Suprapubic skin (tissue), 4 donors: ENCODE results near the gene CNTROB.

Source experiments
- CTCF ChIP-seq, 2 donors: fragments of 200-600 bp in 1 of 2; fragments of 450-650 bp in 1 of 2; sonication (generic) in 1 of 2; IDR thresholded peaks; one replicate each; pipeline ENCODE4 v1.5.1; 2016 to 2019; ENCODE audit warnings: antibody characterized with exemption in 2 of 2, mild to moderate bottlenecking in 1 of 2, moderate library complexity in 1 of 2
- EP300 ChIP-seq: sonication (generic); formaldehyde crosslinking; IDR thresholded peaks from one replicate; pipeline ENCODE4 v1.6.1; 2017; ENCODE audit warnings: antibody characterized with exemption
- POLR2A ChIP-seq, 2 donors: fragments of 450-650 bp; IDR thresholded peaks; one replicate each; pipeline ENCODE4 v1.6.1; 2017; ENCODE audit warnings: antibody characterized with exemption in 2 of 2, mild to moderate bottlenecking in 2 of 2, moderate library complexity in 2 of 2
- POLR2AphosphoS5 ChIP-seq, 3 donors: sonication (generic); formaldehyde crosslinking; IDR thresholded peaks; one replicate each; pipeline ENCODE4 v1.6.1; 2017; ENCODE audit warnings: antibody characterized with exemption in 3 of 3

- TF ChIP-seq POLR2A (IDR thresholded peaks at IDR 0.05) (no peak), CTCF (IDR thresholded peaks at IDR 0.05) (peak in 1 of 2 donors; percentile 42), POLR2AphosphoS5 (IDR thresholded peaks at IDR 0.05) (no peak), EP300 (no peak)
Observed at GRCh38 chr17:7897773-7898172, 34.2 kb upstream of the CNTROB start.
